K562 (cell line): ENCODE data around the gene CHI3L1. TPM values are rescaled to one million over a fixed set of nuclear protein-coding genes. Genes with fewer than 3 reads are reported as not detected.

Experiments used
- ATAC-seq: fragments of 200-7000 bp; cut with Tn5 transposase; 3 replicates; pipeline ENCODE4 v1.9.1; 2020; ENCODE audit warnings: moderate library complexity
- BruUV-seq: library from RNA; stranded (reverse); fragments of 400-500 nt; replicated peaks from 2 replicates; lab custom pipeline; 2021; lab: Mats Ljungman, UMichigan
- CTCF ChIA-PET: fragments of 300-600 bp; formaldehyde crosslinking; extraction: SDS; loops from one replicate; lab custom pipeline; 2021; ENCODE audit warnings: low intra/inter-chr PET ratio; lab: Yijun Ruan, JAX
- POLR2A ChIA-PET: fragments of 300-600, 350-650 bp; sonication (Branson Sonifier 250); formaldehyde crosslinking; extraction: SDS; loops from one replicate; lab custom pipeline; 2021; ENCODE audit warnings: antibody characterized with exemption, inconsistent platforms; lab: Yijun Ruan, JAX
- DNase-seq, 4 experiments: peaks; one replicate each; pipeline versions ENCODE4 v3.0.0 to v3.0.0-alpha.2; 2011 to 2018; ENCODE audit warnings: low spot score in 3 of 4, mixed read lengths in 3 of 4; ENCODE audit errors: extremely low read depth in 1 of 4
- FAIRE-seq: peaks from 2 replicates; lab custom pipeline; 2011; peaks lifted over from hg19 to GRCh38; lab: Jason Lieb, UNC
- H2AFZ ChIP-seq: 2 replicates; pipeline ENCODE4 v1.6.0; 2011; ENCODE audit warnings: low read depth, low read length, control low read depth, inconsistent platforms
- H3K27ac ChIP-seq: fragments of 200-600 bp; 3 replicates; pipeline ENCODE4 v1.8.0; 2011; ENCODE audit warnings: low read depth, mild to moderate bottlenecking, control low read depth, inconsistent platforms, low read length, moderate library complexity, mixed read lengths; ENCODE audit errors: extremely low read depth
- H3K27me3 ChIP-seq, 2 experiments: fragments of 300-600 bp in 1 of 2; 2 replicates in 1 of 2; 3 replicates in 1 of 2; pipeline versions ENCODE4 v1.6.0 to v1.8.0; 2011; ENCODE audit warnings: inconsistent platforms in 2 of 2, low read length in 2 of 2, mild to moderate bottlenecking in 1 of 2, mixed read lengths in 1 of 2, moderate library complexity in 1 of 2; ENCODE audit not compliant: control insufficient read depth in 2 of 2, insufficient read depth in 2 of 2
- H3K36me3 ChIP-seq: fragments of 300-600 bp; 3 replicates; pipeline ENCODE4 v1.8.0; 2011; ENCODE audit warnings: mild to moderate bottlenecking, low read length, inconsistent platforms; ENCODE audit not compliant: control insufficient read depth, insufficient read depth
- H3K4me1 ChIP-seq, 2 experiments: fragments of 200-600 bp in 1 of 2; replicated peaks in 1 of 2; 2 replicates in 1 of 2; 3 replicates in 1 of 2; pipeline versions ENCODE4 v1.5.1 to v1.8.0; 2011; ENCODE audit warnings: inconsistent platforms in 2 of 2, low read length in 2 of 2, mild to moderate bottlenecking in 1 of 2, mixed read lengths in 1 of 2, moderate library complexity in 1 of 2; ENCODE audit not compliant: control insufficient read depth in 2 of 2, insufficient read depth in 2 of 2
- H3K4me2 ChIP-seq: 2 replicates; pipeline ENCODE4 v1.6.1; 2011; ENCODE audit warnings: low read length, control low read depth, inconsistent platforms, mixed read lengths; ENCODE audit not compliant: insufficient read depth
- H3K4me3 ChIP-seq: fragments of 200-600 bp; sonication (generic), shearing (Covaris generic); 2 replicates; pipeline ENCODE4 v1.5.1; 2016; ENCODE audit warnings: control low read depth, inconsistent platforms
- H3K79me2 ChIP-seq: fragments of 200-600 bp; 3 replicates; pipeline ENCODE4 v1.8.0; 2011; ENCODE audit warnings: low read length, inconsistent platforms; ENCODE audit not compliant: control insufficient read depth, insufficient read depth
- H3K9ac ChIP-seq, 2 experiments: 2 replicates each; pipeline versions ENCODE4 v1.6.0 to v1.6.1; 2011; ENCODE audit warnings: low read depth in 2 of 2, low read length in 2 of 2, control low read depth in 1 of 2, inconsistent platforms in 1 of 2, mild to moderate bottlenecking in 1 of 2, mixed read lengths in 1 of 2; ENCODE audit not compliant: insufficient read depth in 1 of 2
- H3K9me1 ChIP-seq: one replicate; pipeline ENCODE4 v1.6.0; 2011; ENCODE audit warnings: inconsistent platforms, mild to moderate bottlenecking, low read length, moderate library complexity; ENCODE audit not compliant: control insufficient read depth, insufficient read depth
- H3K9me3 ChIP-seq: replicated peaks from 2 replicates; pipeline ENCODE4 v1.5.1; 2011; ENCODE audit warnings: low read depth, low read length, inconsistent platforms; ENCODE audit not compliant: control insufficient read depth, insufficient read depth
- H4K20me1 ChIP-seq: replicated peaks from 2 replicates; pipeline ENCODE4 v1.6.1; 2011; ENCODE audit warnings: low read length, inconsistent platforms, mixed read lengths; ENCODE audit not compliant: control insufficient read depth, insufficient read depth
- EZH2 ChIP-seq: IDR thresholded peaks from 2 replicates; pipeline ENCODE4 v1.6.1; 2012; ENCODE audit warnings: low read depth, mild to moderate bottlenecking, inconsistent platforms, low read length, borderline replicate concordance
- FOXJ2 ChIP-seq: fragments of 200-800 bp; sonication (Bioruptor generic); IDR thresholded peaks from 2 replicates; pipeline ENCODE4 v1.6.1; 2016; ENCODE audit warnings: missing genetic modification characterization, missing compliant biosample characterization
- HMG20B ChIP-seq: fragments of 250-450 bp; sonication (Bioruptor Pico); IDR thresholded peaks from 2 replicates; pipeline ENCODE4 v1.5.0; 2021; ENCODE audit warnings: mild to moderate bottlenecking
- NR4A1 ChIP-seq, 2 experiments: fragments of 250-450 bp in 1 of 2; fragments of 450-650 bp in 1 of 2; sonication (Bioruptor Pico) in 1 of 2; IDR thresholded peaks; 2 replicates each; pipeline versions ENCODE4 v1.4.0 to v1.6.1; 2016 to 2020; ENCODE audit warnings: mild to moderate bottlenecking in 2 of 2, missing compliant biosample characterization in 1 of 2, missing genetic modification characterization in 1 of 2, moderate library complexity in 1 of 2
- SMAD1 ChIP-seq: fragments of 150-350 bp; IDR thresholded peaks from 2 replicates; pipeline ENCODE4 v1.6.1; 2014; ENCODE audit warnings: low read length, low read depth; ENCODE audit not compliant: partially characterized antibody
- STAG1 ChIP-seq: sonication (generic); formaldehyde crosslinking; IDR thresholded peaks from 2 replicates; pipeline ENCODE4 v1.5.0; 2020; ENCODE audit warnings: missing genetic modification reagents, borderline replicate concordance
- ZNF165 ChIP-seq: fragments of 250-450 bp; sonication (Bioruptor Pico); IDR thresholded peaks from 2 replicates; pipeline ENCODE4 v1.4.0; 2020; ENCODE audit warnings: borderline replicate concordance
- whole genome bisulfite sequencing: fragments of 100-300 bp; shearing (Covaris generic); methylation state at CpG from one replicate; pipeline ENCODE4 v1.1.6; 2016; ENCODE audit warnings: low coverage, mixed read lengths; ENCODE audit not compliant: insufficient coverage; ENCODE audit errors: missing lambda C conversion rate; 5-methylcytosine and 5-hydroxymethylcytosine counted together
- in situ Hi-C: fragments of 300-500 bp; cut with MboI; formaldehyde crosslinking; loops from 4 replicates; pipeline ENCODE4 v1.15.0; 2018; ENCODE audit warnings: inconsistent platforms, mixed read lengths
- intact Hi-C: fragments of 100-400 bp; cut with micrococcal nuclease; formaldehyde crosslinking; loops from 2 replicates; pipeline ENCODE4 v1.14.2; 2022
- polyA plus RNA-seq, 8 experiments: library from polyadenylated mRNA; depleted of rRNA in 4 of 8; stranded (reverse) in 5 of 8; unstranded in 3 of 8; fragments of >200 nt; fragmentation: Nextera tagmentation in 2 of 8; fragmentation: Illumina TruSeq in 1 of 8; extraction: Ambion mirVana in 2 of 8; extraction: Trizol in 1 of 8; gene quantifications; 2 replicates each; pipeline versions ENCODE4 v1.2.1 to v1.2.3, GENCODE V29; 2011 to 2014; ENCODE audit warnings: inconsistent platforms in 1 of 8, missing spikeins in 1 of 8
- total RNA-seq, 7 experiments: library from RNA; depleted of rRNA in 6 of 7; stranded (reverse); fragments of >200 nt in 6 of 7; fragmentation: Illumina TruSeq in 2 of 7; extraction: Trizol in 2 of 7; gene quantifications; 2 replicates each; pipeline versions ENCODE4 v1.2.1 to v1.2.3, GENCODE V29; 2011 to 2021; ENCODE audit warnings: low replicate concordance in 1 of 7
- TF ChIP-seq, protein P1 (sequence below), 3 experiments: fragments of 200-800 bp in 1 of 3; sonication (Bioruptor generic) in 1 of 3; sonication (generic) in 1 of 3; formaldehyde crosslinking in 1 of 3; IDR thresholded peaks; 2 replicates each; pipeline versions ENCODE4 v1.6.1 to v1.8.0; 2016 to 2022; ENCODE audit warnings: mild to moderate bottlenecking in 2 of 3, missing compliant biosample characterization in 2 of 3, missing genetic modification characterization in 2 of 3, missing genetic modification reagents in 1 of 3
- TF ChIP-seq, protein P2 (sequence below): fragments of 250-450 bp; sonication (Bioruptor Pico); IDR thresholded peaks from 2 replicates; pipeline ENCODE4 v1.8.0; 2022; ENCODE audit warnings: inconsistent platforms
- TF ChIP-seq, protein P3 (sequence below): fragments of 450-650 bp; IDR thresholded peaks from 2 replicates; pipeline ENCODE4 v1.7.0; 2016; ENCODE audit warnings: borderline replicate concordance

Gene CHI3L1
- total and polyA plus RNA-seq, 9 of the 15 experiments (the other 6 are each of a cell fraction or from before 2014, with no cell fraction given): not detected

DNA sequence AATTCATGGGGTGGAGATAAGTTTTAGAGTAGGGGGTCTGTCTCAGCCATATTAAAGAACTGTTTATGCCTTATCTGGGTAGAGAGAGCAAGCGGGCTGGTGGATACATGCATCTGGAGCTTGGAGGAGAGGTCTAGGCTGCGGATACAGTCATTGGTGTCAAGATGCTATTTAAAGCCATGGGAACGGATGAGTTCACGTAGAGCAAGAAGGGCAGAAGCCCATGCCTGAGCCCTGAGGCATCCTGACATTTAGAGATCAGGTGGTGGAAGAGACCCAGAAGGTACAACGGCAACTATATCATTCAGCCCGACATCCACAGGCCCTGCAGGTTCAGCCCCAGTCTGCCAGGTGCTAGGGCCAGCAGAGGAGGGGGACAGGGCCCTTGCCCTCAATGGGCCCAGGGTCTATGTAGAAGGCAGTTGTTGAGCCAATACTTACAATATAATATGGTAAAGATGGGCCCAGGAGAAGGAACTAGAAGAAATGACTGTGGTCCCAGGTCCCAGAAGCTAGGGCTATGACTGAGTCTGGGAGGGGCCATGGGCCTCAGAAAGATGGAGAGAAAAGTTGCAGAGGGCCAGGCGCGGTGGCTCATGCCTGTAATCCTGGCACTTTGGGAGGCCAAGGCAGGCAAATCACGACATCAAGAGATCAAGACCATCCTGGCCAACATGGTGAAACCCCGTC is 15.2 kb upstream of the CHI3L1 start:
- under 1% methylated on average over 10 of the region's 10 CpGs for WGBS

More for the DNA sequence above, 15.2 kb upstream of the CHI3L1 start:
- FAIRE-seq: no peak
- CTCF ChIA-PET: no interaction called here
- BruUV-seq: no TSS peak
- Histone ChIP-seq H3K9ac (no peak overlapping the region), H3K27me3 (peaks cover 34 to 63% of the 10 kb centered on the region in 2 experiments), H3K27ac (no peak overlapping the region), H4K20me1 (no peaks in the 10 kb centered on the region; the same call in 1 of the 2 replicates), H3K36me3 (no peaks in the 10 kb centered on the region), H3K4me2 (no peak overlapping the region), H3K4me1 (no peaks in the 10 kb centered on the region), H3K9me3 (no peaks in the 10 kb centered on the region), H3K9me1 (no peaks in the 10 kb centered on the region), H3K4me3 (no peak overlapping the region)
- in situ Hi-C loops: no loop called here
- no peak for ATAC-seq
- DNase-seq: no peak
- POLR2A ChIA-PET: interaction anchor here (0.7 kb wide), 2 partner anchors 23 to 77 kb away, joined by 3 read pairs; no protein-coding TSS in a partner anchor
- TF ChIP-seq, protein P1, sequence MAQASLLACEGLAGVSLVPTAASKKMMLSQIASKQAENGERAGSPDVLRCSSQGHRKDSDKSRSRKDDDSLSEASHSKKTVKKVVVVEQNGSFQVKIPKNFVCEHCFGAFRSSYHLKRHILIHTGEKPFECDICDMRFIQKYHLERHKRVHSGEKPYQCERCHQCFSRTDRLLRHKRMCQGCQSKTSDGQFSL (CRISPR knock-in tag; IDR thresholded peaks at IDR 0.05): no peak
- TF ChIP-seq, protein P1 (tag; IDR thresholded peaks at IDR 0.05): no peak
- no peak for TF ChIP-seq ZNF165
- TF ChIP-seq NR4A1 (CRISPR knock-in tag; IDR thresholded peaks at IDR 0.05): no peak
- TF ChIP-seq NR4A1 (tag; IDR thresholded peaks at IDR 0.05): no peak
- no peak for TF ChIP-seq EZH2
- no peak for TF ChIP-seq SMAD1
- TF ChIP-seq STAG1 (CRISPR knock-in tag): no peak
- TF ChIP-seq HMG20B: no peak
- no peak for TF ChIP-seq FOXJ2 (tag)
- TF ChIP-seq, protein P2, sequence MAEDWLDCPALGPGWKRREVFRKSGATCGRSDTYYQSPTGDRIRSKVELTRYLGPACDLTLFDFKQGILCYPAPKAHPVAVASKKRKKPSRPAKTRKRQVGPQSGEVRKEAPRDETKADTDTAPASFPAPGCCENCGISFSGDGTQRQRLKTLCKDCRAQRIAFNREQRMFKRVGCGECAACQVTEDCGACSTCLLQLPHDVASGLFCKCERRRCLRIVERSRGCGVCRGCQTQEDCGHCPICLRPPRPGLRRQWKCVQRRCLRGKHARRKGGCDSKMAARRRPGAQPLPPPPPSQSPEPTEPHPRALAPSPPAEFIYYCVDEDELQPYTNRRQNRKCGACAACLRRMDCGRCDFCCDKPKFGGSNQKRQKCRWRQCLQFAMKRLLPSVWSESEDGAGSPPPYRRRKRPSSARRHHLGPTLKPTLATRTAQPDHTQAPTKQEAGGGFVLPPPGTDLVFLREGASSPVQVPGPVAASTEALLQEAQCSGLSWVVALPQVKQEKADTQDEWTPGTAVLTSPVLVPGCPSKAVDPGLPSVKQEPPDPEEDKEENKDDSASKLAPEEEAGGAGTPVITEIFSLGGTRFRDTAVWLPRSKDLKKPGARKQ (CRISPR knock-in tag): no peak
- TF ChIP-seq, protein P3, sequence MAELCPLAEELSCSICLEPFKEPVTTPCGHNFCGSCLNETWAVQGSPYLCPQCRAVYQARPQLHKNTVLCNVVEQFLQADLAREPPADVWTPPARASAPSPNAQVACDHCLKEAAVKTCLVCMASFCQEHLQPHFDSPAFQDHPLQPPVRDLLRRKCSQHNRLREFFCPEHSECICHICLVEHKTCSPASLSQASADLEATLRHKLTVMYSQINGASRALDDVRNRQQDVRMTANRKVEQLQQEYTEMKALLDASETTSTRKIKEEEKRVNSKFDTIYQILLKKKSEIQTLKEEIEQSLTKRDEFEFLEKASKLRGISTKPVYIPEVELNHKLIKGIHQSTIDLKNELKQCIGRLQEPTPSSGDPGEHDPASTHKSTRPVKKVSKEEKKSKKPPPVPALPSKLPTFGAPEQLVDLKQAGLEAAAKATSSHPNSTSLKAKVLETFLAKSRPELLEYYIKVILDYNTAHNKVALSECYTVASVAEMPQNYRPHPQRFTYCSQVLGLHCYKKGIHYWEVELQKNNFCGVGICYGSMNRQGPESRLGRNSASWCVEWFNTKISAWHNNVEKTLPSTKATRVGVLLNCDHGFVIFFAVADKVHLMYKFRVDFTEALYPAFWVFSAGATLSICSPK: no peak
- TF ChIP-seq, all 486 proteins: peak for 0
- intact Hi-C loops: no loop called here
- Histone ChIP-seq H2AFZ (no peak overlapping the region), H3K79me2 (no peaks in the 10 kb centered on the region)
